ENCODE data around the gene ACP2.

DNA sequence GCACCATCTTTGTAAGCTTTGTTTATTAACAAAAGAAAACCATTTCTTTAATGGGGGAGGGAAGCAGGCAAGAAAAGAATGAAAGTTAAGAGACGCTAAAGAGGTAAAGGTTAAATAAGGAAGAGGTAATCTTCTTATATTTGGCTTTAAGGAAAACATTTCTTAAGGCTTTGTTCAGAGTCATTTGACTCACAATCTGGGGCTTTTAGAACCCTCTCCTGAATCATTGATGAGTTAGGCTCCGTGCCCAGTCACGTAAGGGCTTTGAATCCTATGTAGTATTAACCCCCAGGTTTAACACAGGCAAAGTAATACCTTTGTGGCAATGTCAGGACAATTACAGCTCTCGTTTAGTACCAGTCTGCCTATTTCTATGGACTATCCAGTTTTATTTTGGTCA lies 47.4 kb upstream of the ACP2 start:
- TF ChIP-seq POLR2A (IDR thresholded peaks at IDR 0.05): no peak
- TF ChIP-seq, protein P1, sequence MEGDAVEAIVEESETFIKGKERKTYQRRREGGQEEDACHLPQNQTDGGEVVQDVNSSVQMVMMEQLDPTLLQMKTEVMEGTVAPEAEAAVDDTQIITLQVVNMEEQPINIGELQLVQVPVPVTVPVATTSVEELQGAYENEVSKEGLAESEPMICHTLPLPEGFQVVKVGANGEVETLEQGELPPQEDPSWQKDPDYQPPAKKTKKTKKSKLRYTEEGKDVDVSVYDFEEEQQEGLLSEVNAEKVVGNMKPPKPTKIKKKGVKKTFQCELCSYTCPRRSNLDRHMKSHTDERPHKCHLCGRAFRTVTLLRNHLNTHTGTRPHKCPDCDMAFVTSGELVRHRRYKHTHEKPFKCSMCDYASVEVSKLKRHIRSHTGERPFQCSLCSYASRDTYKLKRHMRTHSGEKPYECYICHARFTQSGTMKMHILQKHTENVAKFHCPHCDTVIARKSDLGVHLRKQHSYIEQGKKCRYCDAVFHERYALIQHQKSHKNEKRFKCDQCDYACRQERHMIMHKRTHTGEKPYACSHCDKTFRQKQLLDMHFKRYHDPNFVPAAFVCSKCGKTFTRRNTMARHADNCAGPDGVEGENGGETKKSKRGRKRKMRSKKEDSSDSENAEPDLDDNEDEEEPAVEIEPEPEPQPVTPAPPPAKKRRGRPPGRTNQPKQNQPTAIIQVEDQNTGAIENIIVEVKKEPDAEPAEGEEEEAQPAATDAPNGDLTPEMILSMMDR (IDR thresholded peaks at IDR 0.05): no peak
